HG02623 (cell line): ENCODE measurements around the gene CLSTN3.

ENCODE experiments used
- ATAC-seq: cut with Tn5 transposase; IDR thresholded peaks from one replicate; pipeline ENCODE4 v1.9.1; 2021; ENCODE audit warnings: moderate library complexity; ENCODE audit not compliant: unreplicated experiment

CLSTN3 gene

DNA sequence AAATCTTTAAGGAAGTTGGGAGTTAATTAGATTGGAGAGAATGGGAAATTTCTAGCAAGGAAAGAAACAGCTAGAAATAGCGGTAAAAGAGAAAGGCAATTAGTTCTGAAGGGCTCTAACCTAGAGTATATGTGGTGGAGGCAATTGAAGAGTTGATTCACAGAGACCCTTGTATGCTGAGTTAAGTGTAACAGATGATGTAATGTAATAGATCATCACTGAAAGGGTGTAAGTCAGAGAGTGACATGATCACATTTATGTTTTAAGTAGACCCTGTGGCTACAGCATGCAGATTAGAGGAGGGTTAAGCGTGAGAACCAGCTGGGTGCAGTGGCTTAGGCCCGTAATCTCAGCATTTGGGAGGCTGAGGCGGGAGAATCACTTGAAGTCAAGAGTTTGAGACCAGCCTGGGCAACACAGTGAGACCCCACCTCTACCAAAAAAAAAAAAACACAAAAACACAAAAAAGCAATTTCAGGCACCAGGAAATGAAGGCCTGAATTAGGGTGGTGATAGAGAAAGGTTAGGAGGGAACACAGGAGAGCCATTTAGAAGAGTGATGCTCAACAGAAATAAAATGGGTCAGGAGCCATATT is 4.4 kb upstream of the CLSTN3 start:
- no peak for ATAC-seq

DNA sequence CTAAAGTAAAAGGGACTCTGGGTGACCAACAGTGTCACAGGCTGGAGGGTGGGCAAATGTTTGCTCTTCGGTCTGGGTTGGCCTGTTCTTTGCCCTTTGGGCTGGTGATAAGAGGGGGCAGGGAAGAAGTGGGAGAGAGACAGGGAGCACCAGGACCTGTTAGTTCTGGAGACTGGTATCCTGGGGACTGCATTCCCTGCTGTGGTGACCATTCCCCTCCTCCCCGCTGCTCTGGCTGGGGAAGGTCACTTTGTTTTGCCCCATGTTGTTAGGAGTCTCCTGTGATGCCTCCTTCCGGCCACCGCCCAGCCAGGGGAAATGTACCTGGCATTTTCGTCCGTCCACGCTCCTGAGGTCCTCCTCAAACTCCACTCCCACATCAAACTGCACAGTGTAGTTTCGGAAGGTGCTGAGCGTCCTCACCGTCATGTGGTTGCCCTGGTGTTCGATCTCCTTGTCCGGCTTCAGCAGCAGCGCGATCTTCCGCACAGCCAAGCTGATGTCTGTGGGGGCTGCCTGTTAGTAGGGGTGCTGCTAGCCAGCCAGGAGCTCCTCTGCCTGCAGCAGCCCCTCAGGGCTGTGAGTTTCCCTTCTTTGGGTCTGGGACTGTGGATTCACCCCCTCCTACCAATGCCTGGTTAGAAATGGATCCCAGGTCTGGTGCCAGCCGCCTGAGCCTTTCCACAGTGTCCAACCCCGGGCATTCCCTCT is 2.1 kb upstream of the CLSTN3 start:
- ATAC-seq, result no peak

DNA sequence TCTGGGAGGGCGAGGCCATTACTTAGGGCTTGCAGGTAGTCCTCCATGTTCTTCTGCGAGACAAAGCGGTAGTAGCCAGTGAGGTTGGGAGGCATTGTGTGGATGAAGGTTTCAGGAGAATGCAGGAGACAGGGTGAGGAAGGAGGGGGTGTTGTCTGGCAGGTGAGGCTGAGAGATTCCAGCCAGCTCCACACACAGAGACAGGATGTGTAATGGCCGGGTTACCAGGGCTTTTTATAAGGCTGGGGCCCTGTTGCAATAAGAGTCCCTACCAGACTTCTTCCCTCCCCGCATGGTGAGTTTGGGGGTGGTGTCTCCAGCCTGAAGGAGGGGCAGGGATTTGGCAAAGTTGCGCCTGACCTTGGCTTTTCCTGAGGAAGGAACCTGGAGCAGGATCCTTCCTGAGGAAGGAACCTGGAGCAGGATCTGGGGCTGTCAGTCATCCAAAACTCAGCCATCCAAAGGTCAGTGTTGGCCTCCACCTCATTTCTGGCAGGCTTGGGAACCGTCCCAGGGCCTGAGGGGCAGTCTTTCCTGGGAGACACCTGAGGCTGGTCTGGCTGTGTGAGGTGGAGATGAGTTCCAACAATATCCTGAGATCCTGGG is 1.4 kb upstream of the CLSTN3 start, which contains the start of gene RBP5:
Gene RBP5 (minus strand): TSS at position 209 of the 606 bp plus-strand sequence. CDS start 114 bp downstream, at position 95.
- ATAC-seq, result no peak

DNA sequence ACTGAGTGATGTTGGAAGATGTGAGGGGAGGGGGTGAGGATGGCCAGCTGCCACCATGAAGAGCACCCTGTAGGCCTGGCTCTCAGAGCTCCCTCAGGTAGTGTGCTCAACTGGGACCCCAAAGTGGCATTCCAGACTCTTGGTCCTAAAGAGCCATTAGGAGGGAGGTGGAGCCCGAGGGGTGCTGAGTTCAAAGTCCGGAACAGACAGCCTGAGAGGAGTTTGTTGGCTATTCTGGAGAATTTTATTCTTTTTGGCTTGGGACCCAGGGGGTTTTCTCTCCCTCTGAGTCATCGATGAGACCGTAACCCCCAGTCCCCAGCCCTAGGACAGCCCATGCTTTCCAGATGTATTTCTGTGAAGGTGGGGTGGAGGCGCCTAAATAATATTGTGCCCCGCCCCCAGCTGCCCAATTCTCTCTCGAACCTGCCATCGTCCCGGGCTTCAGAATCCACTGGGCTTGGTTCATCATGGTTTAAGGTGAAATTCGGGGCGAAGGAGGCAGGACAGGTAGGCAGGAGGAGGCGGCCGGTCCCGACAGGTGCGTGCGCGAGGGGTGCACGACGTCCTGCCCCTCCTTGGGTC is 792 bp upstream of the CLSTN3 start:
- no peak for ATAC-seq

DNA sequence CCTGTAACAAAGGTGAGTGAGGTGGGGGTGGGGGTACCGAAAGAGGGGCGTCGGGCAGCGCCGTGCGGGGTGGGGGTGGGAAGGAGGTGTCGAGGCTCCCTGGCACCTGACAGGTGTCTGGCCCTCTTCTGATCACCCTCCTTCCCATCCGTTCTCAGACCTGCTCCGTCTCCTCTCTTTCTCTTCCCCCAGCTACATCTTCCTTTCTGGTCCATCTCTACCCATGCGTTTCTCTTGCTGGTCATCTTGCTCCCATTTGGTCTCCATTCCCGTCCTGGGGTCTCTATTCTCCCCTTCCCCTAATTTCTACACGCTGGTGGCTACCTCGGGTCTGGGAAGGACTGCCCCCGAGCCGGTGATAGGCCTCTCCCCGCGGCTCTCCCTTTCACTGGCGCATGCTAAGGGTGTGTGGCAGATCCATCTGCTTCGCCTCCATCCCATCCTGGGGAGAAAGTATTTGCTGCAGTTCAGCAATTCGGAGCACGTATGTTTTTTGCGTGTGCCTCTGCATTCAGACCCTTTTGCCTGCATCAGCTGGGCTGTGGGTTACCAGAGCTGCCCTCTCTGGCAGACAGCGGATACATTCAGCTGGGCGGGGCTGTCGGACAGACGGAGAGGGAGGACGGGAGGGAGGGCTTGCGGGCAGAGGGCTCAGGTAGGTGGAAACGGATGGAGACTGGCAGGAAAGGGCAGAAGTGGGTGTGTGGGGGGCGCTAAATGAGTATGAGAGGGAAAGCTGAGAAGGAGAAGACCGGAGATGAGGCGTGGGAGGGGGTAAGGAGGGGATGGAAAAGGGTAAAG is 730 bp downstream of the CLSTN3 start:
- peak; percentile 41 for ATAC-seq

DNA sequence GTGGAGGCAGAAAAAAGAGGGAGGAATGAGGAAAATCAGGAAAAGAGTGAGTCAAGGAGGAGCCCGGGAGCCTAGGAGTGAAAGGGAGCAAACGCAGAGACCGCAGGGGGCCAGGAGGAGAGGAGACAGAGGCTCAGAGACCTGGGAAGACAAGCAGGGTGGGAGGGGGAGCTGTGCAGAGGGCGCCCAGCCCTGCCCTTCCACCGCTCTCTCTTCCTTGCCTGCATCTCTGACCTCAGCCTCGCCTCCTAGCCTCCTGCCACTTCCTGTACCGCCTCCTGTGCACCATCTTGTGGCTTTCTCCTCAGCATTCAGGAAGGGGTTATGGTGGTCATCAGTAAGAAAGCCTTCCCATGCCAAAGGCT is 1.3 kb downstream of the CLSTN3 start:
- no peak for ATAC-seq

DNA sequence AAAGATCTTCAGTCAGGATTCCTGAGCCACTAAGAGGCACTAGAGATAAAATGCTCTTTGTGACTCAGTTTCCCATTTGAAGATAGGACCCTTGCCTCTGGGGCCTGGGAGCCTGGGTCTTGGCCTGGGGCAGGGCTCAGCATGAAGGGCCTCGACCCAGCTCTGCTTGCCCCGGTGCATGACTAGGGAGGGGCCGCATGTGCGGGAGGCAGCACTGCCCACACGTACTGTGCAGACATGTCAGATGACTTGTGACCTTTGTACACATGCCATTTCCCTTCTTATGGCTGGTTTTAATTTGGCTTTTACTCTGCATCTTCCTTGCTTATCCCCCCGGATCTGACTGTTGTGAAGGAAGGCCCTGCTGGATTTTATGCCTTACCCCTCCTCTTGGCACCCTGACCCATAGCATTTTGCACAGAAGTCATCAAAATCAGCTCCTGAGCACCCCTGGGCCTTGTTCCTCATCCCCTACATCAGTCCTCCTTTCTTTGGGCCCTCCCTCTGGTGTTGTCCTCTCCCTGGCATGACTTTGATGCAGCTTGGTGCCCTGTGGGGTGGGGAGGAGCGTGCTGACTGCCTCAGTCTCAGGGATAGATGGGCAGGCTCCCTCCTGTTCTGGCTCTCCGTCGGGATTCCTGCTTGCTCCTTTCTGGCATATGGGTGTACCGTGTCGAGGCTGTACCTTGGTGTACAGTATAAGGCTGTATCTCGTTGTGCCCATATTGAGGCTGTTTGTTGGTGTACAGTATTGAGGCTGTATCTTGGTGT is 4.4 kb downstream of the CLSTN3 start:
- no peak for ATAC-seq

DNA sequence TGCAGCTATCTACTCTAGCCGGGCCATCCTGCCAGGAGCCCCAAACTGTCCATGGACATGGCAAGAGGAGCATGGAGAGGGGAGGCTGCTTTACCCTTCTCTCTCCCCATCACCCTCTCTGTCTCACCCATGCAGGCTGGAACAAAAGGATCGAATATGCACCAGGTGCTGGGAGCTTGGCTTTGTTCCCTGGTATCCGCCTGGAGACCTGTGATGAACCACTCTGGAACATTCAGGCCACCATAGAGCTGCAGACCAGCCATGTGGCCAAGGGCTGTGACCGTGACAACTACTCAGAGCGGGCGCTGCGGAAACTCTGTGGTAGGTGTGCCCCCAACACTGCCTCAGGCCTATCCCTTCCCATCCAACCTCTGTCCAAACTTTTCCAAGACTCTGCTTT is 5.9 kb downstream of the CLSTN3 start:
- no peak for ATAC-seq

DNA sequence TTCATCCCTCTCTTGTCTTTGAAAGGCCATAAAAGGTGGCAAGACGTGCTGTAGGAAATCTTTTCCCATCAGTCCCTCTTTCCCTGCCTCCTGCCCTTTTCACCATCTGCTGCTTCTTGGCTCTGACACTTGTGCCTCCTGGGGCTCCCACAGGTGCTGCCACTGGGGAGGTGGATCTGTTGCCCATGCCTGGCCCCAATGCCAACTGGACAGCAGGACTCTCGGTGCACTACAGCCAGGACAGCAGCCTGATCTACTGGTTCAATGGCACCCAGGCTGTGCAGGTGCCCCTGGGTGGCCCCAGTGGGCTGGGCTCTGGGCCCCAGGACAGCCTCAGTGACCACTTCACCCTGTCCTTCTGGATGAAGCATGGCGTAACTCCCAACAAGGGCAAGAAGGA is 6.5 kb downstream of the CLSTN3 start:
- no peak for ATAC-seq

DNA sequence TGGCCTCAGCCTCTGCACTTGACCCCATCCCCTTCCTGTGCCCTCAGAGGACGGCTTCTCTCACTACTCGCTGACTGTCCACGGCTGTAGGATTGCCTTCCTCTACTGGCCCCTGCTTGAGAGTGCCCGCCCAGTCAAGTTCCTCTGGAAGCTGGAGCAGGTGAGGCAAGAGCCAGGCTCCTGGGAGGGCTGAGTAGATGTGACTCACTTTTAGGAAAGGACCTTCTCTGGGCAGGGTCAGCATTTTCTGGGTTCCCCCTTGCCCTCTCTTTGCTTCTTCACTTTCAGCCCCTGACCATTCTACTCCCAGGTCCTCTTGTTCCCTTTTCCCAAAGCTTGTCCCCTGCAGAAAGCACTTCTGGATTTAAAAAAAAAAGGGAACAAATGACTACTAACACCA is 7.7 kb downstream of the CLSTN3 start:
- no peak for ATAC-seq

DNA sequence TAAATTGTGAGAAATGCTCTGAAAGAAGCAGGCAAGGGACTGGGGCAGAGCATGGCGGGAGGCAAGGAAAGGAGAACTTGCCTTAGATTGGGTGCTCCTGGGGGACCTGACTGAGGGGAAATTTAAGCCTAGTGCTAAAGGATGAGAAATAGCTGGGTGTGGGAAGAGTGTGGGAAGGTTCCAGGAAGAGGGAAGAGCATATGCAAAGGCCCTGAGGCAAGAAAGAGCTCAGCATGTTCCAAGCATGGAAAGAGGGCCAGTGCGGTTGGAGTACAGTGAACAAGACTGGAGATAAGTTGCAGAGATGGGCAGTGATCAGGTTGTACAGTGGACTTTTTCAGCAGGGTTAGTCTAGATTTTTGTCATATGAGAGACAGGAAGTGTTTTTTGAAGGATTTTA is 9.0 kb downstream of the CLSTN3 start:
- no peak for ATAC-seq

DNA sequence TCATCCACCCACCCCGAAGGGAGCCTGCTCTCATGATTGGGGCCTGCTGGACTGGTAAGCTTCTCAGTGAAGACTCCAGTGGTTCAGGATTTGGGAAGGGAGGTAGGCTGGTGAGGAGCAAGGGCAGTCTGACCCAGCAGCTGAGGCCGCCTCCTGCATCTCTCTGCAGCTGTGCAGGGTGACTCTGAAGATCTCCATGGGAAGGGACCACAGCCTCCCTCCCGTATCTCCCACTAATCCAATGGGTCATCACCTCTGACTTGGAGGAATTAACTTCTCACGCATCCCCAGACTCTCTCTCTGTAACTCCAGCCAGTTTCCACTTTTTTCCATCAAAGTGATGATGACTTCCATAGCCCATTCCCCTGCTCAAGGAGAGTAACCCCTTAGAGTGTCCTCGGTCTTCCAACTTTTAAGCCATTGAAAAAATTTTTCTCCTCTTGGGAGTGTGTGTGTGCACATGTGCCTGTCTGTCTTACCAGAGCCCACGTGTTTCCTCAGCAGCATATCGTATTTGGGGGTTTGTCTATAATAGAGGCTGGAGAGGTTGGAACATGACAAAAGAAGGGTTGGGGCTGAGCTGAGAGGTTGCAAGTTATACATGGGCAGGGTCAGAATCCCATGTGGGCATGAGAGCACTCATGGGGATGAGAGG is 11.3 kb downstream of the CLSTN3 start:
- no peak for ATAC-seq

DNA sequence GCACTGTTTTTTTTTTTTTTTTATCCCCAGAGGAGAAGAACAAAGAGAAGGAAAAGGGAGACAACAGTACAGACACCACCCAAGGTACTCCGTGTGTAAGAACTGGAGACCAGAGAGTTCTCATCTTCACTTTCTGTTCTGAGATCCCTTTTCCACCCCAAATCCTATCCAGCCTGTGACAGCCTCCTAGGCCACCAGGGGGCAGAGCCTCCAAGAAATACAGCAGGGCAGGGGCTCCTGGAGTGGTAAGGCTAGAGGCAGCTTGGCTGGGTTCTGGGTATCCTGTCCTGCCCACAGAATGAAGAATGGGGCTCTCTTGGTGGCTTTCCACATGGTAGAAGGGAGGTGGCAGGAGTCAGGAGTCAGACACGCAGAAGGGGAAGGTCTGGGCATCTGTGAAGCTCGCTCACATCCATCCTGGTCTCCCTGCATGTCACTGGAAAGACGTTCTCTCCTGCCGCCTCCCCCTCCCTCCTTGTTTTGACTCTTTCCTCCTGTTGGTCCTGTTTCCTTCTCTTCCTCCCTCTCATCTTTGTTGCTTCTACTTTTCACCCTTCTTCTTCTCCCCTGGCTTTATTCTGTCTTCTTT is 12.0 kb downstream of the CLSTN3 start:
- no peak for ATAC-seq

DNA sequence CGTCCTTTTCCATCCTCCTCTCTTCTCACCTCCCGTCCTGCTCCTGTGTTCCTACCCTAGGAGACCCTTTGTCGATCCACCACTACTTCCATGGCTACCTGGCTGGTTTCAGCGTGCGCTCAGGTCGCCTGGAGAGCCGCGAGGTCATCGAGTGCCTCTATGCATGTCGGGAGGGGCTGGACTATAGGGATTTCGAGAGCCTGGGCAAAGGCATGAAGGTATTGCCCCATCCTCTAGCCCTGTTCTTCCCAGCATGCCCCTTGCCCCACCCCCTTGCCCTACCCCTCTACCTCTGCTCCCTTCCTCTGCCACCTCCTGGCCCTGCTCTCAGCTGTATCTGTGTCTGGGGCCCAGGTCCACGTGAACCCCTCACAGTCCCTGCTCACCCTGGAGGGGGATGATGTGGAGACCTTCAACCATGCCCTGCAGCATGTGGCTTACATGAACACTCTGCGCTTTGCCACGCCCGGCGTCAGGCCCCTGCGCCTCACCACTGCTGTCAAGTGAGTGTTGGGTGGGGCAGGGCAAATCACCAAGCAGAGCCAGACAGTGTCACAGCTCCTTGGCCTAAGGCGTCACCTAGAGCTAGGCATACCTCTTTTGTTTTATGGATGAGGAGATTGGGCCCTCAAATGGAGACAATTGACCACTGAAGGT is 12.8 kb downstream of the CLSTN3 start:
- ATAC-seq, result no peak

DNA sequence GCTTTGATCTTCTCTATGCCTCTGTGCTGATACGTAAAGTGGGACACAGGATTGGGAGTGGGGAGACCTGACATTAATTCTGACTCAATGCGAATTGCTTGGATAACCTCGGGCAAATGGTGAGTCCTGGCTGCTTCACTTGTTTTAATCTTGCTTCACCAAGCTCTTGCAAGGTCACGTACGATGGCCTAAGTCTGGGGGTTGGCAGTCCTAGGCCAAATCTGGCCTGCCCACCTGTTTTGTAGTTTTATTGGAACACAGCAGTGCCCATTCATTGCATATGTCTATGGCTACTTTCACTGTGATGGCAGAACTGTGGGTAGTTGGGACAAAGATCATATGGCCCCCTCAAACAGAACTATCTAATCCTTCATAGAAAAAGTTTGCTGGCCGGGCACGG is 13.4 kb downstream of the CLSTN3 start:
- ATAC-seq, result no peak

DNA sequence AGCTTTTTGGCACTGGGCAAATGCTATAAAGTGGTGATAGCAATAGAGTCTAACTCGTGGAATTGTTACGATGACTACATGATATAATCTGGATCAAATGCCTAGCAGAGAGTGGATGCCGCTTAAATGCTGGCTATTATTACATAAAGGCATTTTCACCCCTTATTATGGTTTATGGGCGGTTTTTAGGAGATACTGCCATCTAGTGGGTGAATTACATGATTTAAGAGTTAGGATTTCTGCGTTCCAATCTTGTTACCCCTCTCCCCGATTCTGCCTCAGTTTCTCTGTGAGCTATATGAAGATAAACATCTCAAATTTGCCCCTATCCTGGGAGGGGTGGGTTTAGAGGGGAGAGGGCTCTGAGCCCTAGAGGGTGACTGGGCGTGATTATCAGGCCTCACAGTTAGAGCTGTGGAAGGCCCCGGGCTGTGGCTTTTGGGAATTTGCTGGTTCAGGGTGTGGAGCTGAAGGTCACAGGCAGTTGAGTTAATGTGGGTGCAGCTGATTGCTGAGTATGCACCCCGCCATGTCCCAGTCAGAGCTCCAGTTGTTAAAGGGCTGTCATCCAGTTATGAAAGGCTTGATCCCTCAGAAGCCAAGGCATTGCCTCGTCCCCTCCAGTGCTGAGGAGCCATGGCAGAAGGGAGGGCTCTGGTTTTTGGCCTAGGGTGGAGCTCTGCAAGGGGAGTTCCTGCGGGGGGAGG is 14.4 kb downstream of the CLSTN3 start:
- ATAC-seq, result no peak

DNA sequence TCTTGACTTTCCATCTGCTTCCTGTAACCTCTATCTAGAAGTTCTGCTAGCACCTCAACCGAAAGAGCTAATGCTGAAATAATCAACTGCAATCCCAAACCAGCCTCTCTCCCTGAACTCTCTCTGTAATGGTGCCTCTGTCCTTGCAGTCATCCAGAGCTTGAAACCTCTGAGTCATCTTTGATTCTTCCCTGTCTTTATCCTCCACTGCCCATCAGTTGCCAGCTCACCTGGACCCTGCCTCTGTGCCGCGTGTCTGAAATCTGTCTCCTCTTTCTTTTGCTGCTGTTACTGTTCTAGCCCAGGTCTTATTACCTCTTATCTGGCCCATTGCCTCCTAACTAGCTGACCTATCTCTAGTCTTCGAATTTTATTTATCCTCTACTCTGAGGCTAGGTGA is 15.5 kb downstream of the CLSTN3 start:
- no peak for ATAC-seq

DNA sequence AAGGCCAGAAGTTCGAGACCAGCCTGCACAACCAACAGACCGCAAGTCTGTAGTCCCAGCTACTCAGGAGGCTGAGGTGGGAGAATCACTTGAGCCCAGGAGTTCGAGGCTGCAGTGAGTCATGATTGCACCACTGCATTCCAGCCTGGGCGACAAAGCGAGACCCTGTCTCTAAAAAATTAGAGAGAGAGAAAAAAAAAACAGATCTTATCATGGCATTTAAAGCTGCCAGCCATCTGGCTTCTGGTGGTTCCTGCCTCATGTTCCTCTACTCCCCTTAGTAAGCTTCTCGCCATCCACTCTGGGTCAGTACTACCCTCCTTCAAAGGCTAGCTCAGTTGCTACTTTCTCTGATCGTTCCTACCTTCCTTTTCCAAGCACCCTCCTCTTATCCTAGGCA is 16.1 kb downstream of the CLSTN3 start:
- no peak for ATAC-seq

DNA sequence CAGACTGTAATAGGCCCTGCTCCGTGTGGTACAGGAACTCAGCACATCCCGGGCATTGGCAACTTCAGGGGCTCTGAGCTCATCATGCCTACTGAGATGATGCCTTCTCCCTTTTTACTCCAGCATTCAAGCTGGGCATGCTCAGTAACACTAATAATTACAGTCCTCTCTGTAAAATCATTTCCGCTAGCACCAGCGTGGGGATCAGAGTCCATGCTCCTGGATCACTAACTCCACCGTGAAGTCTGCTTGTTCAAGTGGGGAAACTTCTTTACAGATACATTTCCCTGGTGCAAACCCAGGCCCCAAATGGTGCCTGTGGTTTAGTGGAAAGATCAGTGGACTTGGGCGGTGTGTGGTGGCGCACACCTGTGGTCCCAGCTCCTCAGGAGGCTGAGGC is 16.7 kb downstream of the CLSTN3 start:
- ATAC-seq, result no peak
